Cardiac muscle cell (in vitro differentiated cells and primary cell): ENCODE measurements around the gene CUTA. TPM values are rescaled to one million over a fixed set of nuclear protein-coding genes. Genes with fewer than 3 reads are reported as not detected.
A peak's percentile ranks its signal among the peaks of the same experiment; 100 is the strongest.

Source experiments
- DNase-seq, 2 donors: peaks; one replicate each; pipeline versions ENCODE4 v3.0.0 to v3.0.0-alpha.2; 2010 to 2017; ENCODE audit warnings: low read depth in 1 of 2, low spot score in 1 of 2
- H3K27ac ChIP-seq: fragments of 200-600 bp; sonication (generic); 2 replicates; pipeline ENCODE4 v1.5.1; 2016
- H3K27me3 ChIP-seq: fragments of 200-600 bp; sonication (generic); 2 replicates; pipeline ENCODE4 v1.6.0; 2016; ENCODE audit warnings: control low read depth
- H3K36me3 ChIP-seq: fragments of 200-600 bp; sonication (generic); 2 replicates; pipeline ENCODE4 v1.5.1; 2016; ENCODE audit warnings: control low read depth
- H3K4me1 ChIP-seq: fragments of 200-600 bp; sonication (generic); 2 replicates; pipeline ENCODE4 v1.8.1; 2017; ENCODE audit warnings: low read depth, mild to moderate bottlenecking, mixed run types
- H3K4me3 ChIP-seq: fragments of 200-600 bp; sonication (generic); 2 replicates; pipeline ENCODE4 v1.5.1; 2016; ENCODE audit warnings: mild to moderate bottlenecking
- H3K9me3 ChIP-seq: fragments of 200-600 bp; sonication (generic); 2 replicates; pipeline ENCODE4 v1.5.1; 2017; ENCODE audit warnings: low read depth, mild to moderate bottlenecking, control low read depth
- polyA plus RNA-seq: library from polyadenylated mRNA; unstranded; fragments of >200 nt; fragmentation: Nextera tagmentation; extraction: Ambion mirVana; gene quantifications from 2 replicates; pipeline ENCODE4 v1.2.1, GENCODE V29; 2016
- total RNA-seq: library from RNA; depleted of rRNA; stranded (reverse); fragments of >200 nt; gene quantifications from 2 replicates; pipeline ENCODE4 v1.2.3, GENCODE V29; 2016
- TF ChIP-seq, protein P1 (sequence below): IDR thresholded peaks from 2 replicates; pipeline ENCODE4 v1.5.1; 2012; ENCODE audit warnings: low read depth, mild to moderate bottlenecking, low read length

Gene CUTA
- total and polyA plus RNA-seq, 2 experiments from 2014 or later = 304 to 501 TPM

DNA sequence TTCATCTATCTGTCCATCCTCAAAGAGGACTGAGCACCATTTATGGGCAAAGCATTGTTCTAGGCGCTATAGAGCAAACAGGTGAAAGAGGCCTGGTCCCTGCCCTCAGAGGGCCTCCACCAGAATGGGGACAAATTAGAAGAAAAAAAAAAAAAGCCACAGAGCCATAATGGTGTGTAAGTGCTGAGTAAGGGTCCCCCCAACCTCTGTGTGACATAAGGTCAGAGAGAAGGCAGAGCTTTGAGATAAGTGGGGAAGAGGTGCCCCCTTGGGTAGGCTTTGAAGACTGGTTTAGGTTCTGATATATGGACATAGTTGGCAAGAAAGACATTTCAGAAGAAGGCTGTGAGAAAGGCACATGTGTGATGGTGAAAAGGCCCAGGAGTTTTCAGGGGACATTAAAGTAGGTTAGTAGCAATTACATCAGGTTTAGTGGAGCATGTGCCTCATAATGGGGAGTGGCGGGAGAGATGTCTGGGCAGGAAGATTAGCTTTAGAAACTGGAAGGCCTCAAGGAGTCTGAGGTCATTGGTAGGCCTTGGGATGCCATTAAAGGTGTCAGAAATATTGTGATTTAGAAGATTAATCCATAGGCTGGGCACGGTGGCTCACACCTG lies 21.2 kb upstream of the CUTA start:
- Histone ChIP-seq H3K27ac (no peak overlapping the region), H3K4me3 (no peak overlapping the region), H3K4me1 (peaks cover 5% of the 10 kb centered on the region), H3K27me3 (no peaks in the 10 kb centered on the region), H3K9me3 (no peaks in the 10 kb centered on the region), H3K36me3 (peaks cover 49% of the 10 kb centered on the region)
- TF ChIP-seq, protein P1, sequence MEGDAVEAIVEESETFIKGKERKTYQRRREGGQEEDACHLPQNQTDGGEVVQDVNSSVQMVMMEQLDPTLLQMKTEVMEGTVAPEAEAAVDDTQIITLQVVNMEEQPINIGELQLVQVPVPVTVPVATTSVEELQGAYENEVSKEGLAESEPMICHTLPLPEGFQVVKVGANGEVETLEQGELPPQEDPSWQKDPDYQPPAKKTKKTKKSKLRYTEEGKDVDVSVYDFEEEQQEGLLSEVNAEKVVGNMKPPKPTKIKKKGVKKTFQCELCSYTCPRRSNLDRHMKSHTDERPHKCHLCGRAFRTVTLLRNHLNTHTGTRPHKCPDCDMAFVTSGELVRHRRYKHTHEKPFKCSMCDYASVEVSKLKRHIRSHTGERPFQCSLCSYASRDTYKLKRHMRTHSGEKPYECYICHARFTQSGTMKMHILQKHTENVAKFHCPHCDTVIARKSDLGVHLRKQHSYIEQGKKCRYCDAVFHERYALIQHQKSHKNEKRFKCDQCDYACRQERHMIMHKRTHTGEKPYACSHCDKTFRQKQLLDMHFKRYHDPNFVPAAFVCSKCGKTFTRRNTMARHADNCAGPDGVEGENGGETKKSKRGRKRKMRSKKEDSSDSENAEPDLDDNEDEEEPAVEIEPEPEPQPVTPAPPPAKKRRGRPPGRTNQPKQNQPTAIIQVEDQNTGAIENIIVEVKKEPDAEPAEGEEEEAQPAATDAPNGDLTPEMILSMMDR = no peak
- no peak for DNase-seq

DNA sequence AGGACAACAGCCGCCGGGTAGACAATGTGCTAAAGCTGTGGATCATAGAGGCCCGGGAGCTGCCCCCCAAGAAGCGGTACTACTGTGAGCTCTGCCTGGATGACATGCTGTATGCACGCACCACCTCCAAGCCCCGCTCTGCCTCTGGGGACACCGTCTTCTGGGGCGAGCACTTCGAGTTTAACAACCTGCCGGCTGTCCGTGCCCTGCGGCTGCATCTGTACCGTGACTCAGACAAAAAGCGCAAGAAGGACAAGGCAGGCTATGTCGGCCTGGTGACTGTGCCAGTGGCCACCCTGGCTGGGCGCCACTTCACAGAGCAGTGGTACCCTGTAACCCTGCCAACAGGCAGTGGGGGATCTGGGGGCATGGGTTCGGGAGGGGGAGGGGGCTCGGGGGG lies 19.8 kb upstream of the CUTA start:
- Histone ChIP-seq H3K27ac (no peak overlapping the region), H3K9me3 (no peaks in the 10 kb centered on the region), H3K4me3 (no peak overlapping the region), H3K4me1 (peaks cover 19% of the 10 kb centered on the region), H3K27me3 (no peaks in the 10 kb centered on the region), H3K36me3 (peaks cover 39% of the 10 kb centered on the region)
- TF ChIP-seq, protein P1 = no peak
- no peak for DNase-seq

DNA sequence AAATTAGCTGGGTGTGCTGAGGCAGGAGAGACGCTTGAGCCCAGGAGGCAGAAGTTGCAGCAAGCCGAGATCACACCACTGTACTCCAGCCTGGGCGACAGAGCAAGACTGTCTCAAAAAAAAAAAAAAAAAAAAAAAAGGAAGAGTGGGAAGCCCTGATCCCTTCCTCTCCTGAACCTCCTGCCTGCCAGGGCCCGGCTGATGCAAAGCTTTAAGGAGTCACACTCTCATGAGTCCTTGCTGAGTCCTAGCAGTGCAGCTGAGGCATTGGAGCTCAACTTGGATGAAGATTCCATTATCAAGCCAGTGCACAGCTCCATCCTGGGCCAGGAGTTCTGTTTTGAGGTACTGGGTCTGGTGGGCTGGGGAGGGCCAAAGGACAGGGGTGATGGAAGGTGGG lies 17.1 kb upstream of the CUTA start:
- no peaks in the 10 kb centered on the region for H3K27me3 ChIP-seq
- peaks cover 40% of the 10 kb centered on the region for H3K4me1 ChIP-seq
- no peak overlapping the region for H3K27ac ChIP-seq
- no peak for DNase-seq
- H3K9me3 ChIP-seq = no peaks in the 10 kb centered on the region
- TF ChIP-seq, protein P1 = no peak
- peaks cover 36% of the 10 kb centered on the region for H3K36me3 ChIP-seq
- no peak overlapping the region for H3K4me3 ChIP-seq

DNA sequence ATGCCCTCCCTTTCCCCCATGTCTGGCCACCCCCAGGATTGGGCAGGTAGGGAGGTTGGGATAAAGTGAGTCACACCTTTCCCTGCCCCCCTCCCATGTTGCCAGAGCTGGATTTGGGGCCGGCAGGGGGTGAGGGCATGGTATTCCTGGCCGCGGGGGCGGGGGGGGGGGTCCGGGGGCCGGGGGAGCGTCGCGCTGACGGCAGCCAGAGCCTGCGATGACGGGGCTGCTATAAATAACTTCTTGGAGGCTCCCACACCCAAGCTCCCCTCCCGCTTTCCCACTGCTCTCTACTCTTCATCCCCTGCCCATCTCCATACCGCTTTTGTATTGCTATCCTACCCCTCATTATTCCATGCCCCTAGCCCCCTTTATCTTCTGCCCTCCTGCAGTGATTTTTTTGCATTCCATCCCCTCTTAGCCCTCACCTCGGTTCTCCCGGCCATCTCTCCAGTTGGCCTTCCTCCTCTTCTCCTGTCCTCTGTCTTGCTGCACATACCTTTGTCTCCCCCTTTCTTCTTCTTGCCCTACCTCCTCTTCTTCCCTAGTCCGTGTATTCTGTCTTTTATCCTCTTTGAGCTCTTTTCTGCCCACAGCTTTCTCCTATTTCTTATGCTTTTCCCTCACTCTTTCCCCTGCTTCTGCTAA lies 15.8 kb upstream of the CUTA start:
- H3K27me3 ChIP-seq = no peaks in the 10 kb centered on the region
- DNase-seq = peak; percentile 37 to 84
- TF ChIP-seq, protein P1 = no peak
- peak overlapping the region; percentile 10 for H3K4me3 ChIP-seq
- peaks cover 46% of the 10 kb centered on the region for H3K4me1 ChIP-seq
- H3K9me3 ChIP-seq = no peaks in the 10 kb centered on the region
- peaks cover 35% of the 10 kb centered on the region for H3K36me3 ChIP-seq
- peak overlapping the region; percentile 98 for H3K27ac ChIP-seq

DNA sequence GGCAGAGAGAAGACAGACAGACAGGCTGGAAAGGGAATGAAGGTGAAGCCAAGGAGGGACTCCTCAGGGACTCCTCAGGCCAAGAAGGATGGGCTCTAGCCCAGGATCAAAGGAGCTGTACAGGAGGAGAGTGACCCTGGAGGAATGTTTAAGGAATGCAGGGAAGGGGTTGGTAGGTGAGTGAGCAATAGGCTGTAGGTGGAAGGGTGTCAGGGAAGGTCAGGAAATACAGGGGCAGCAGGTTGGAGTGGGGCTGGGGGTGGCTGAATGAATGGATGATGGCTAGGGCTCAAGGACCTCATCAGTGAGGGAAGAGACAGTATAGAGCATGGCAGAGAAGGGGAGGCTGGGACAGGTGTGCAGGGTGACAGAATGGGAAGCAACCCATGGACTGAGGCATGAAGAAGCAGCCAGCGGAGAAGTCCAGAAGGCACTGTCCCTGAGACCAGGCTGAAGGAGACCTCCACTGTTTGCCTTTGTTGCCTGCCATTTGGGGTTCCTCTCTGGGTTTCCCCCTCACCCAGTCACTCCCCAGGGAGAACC lies 15.2 kb upstream of the CUTA start:
- Histone ChIP-seq H3K36me3 (peaks cover 29% of the 10 kb centered on the region), H3K4me1 (peaks cover 51% of the 10 kb centered on the region), H3K4me3 (peak overlapping the region; percentile 10), H3K9me3 (no peaks in the 10 kb centered on the region), H3K27ac (peak overlapping the region; percentile 98), H3K27me3 (no peaks in the 10 kb centered on the region)
- DNase-seq = no peak
- TF ChIP-seq, protein P1 = no peak
